BLaER1 treated with 17β-estradiol and CSF1 and Interleukin-3, amounts not matched to agents 10 nM and 100 nM (cell line): ENCODE data around the gene COTL1.

ENCODE experiments used
- H3K27ac ChIP-seq, 11 experiments: shearing (Covaris generic); formaldehyde crosslinking; 2 replicates each; pipeline ENCODE4 v1.8.1; 2022
- H3K27me3 ChIP-seq, 11 experiments: shearing (Covaris generic); formaldehyde crosslinking; 2 replicates each; pipeline ENCODE4 v1.8.1; 2022
- H3K36me3 ChIP-seq, 11 experiments: shearing (Covaris generic); formaldehyde crosslinking; 2 replicates each; pipeline ENCODE4 v1.8.1; 2022
- H3K4me1 ChIP-seq, 10 experiments: shearing (Covaris generic); formaldehyde crosslinking; 2 replicates each; pipeline ENCODE4 v1.8.1; 2022
- H3K4me2 ChIP-seq, 11 experiments: shearing (Covaris generic); formaldehyde crosslinking; 2 replicates each; pipeline ENCODE4 v1.8.1; 2022
- H3K4me3 ChIP-seq, 10 experiments: shearing (Covaris generic); formaldehyde crosslinking; 2 replicates each; pipeline ENCODE4 v1.8.1; 2022
- H3K9ac ChIP-seq, 11 experiments: shearing (Covaris generic); formaldehyde crosslinking; 2 replicates each; pipeline ENCODE4 v1.8.1; 2022
- H3K9me3 ChIP-seq, 11 experiments: shearing (Covaris generic); formaldehyde crosslinking; replicated peaks in 1 of 11; 2 replicates each; pipeline ENCODE4 v1.8.1; 2022
- H4K20me1 ChIP-seq, 11 experiments: shearing (Covaris generic); formaldehyde crosslinking; 2 replicates each; pipeline ENCODE4 v1.8.1; 2022
- Cebpa-rat ChIP-seq, 11 experiments: shearing (Covaris generic); IDR thresholded peaks; 2 replicates each; pipeline ENCODE4 v1.8.1; 2022

COTL1 gene

DNA sequence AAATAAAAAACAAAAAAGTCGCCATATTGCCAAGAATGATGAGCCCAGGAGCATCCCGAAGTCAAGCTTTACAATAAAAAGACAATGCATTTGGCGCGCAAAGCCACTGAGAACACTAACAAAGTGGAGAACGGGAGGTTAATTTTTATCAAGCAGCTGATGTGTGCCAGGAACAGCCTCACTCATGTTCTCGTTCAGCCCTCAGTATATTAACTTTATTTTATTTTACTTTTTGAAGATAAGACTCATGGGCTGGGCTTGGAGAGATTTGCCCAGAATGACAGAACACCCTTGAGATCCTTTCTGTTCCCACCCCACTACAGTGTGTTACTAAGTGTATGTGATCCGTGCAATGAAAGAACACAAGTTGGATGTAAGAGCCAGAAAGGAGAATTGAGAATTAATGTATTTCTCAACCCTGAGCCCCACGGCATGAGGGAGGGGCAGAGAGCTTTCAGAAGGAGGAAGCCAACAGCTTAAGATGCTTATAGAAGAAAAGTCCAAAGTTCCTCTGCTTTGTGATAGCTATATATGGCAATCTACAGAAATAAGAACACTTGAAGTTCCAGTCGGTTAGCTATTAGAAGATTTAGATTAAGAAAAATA is 48.4 kb downstream of the COTL1 start:
- peak overlapping the region in 10 of 11 experiments; percentile 60 to 93 (median 78); a peak in 19 of 22 replicates for H3K4me2 ChIP-seq
- TF ChIP-seq Cebpa-rat (IDR thresholded peaks at IDR 0.05) = peak in 6 of 11 experiments; percentile 16 to 72 (median 48); a peak in 8 of 22 replicates
- H3K27ac ChIP-seq = peak overlapping the region in 9 of 11 experiments; percentile 53 to 90 (median 79); a peak in 16 of 22 replicates
- H3K4me3 ChIP-seq = peak overlapping the region in 4 of 10 experiments; percentile 21 to 46 (median 38); a peak in 7 of 20 replicates
- H3K36me3 ChIP-seq = peaks cover 26 to 89% (median 86%) of the 10 kb centered on the region in 11 experiments
- no peaks in the 10 kb centered on the region for H3K27me3 ChIP-seq
- peaks cover 40 to 98% (median 69%) of the 10 kb centered on the region in 10 experiments for H3K4me1 ChIP-seq
- peaks cover 0 to 75% (median 36%) of the 10 kb centered on the region in 11 experiments; a peak in 17 of 22 replicates for H4K20me1 ChIP-seq
- peaks cover 5 to 45% (median 27%) of the 10 kb centered on the region in 11 experiments; a peak in 20 of 22 replicates for H3K9me3 ChIP-seq
- H3K9ac ChIP-seq = peak overlapping the region in 7 of 11 experiments; percentile 13 to 73 (median 60); a peak in 11 of 22 replicates

GRCh38 chr16:84568066-84568465 is 49.8 kb downstream of the COTL1 start:
- Histone ChIP-seq H3K4me2 (peak overlapping the region; percentile 60 to 93 (median 76)), H3K27me3 (no peaks in the 10 kb centered on the region), H4K20me1 (peaks cover 0 to 65% (median 22%) of the 10 kb centered on the region in 11 experiments; a peak in 15 of 22 replicates), H3K27ac (peak overlapping the region; percentile 12 to 90 (median 71); a peak in 18 of 22 replicates), H3K36me3 (peaks cover 26 to 89% (median 86%) of the 10 kb centered on the region in 11 experiments), H3K4me3 (peak overlapping the region in 5 of 10 experiments; percentile 18 to 46 (median 38); a peak in 8 of 20 replicates), H3K9me3 (peaks cover 5 to 42% (median 27%) of the 10 kb centered on the region in 11 experiments; a peak in 20 of 22 replicates), H3K9ac (peak overlapping the region in 8 of 11 experiments; percentile 3 to 73 (median 43); a peak in 11 of 22 replicates), H3K4me1 (peaks cover 40 to 100% (median 74%) of the 10 kb centered on the region in 10 experiments)
- TF ChIP-seq Cebpa-rat (IDR thresholded peaks at IDR 0.05) = no peak

GRCh38 chr16:84567286-84567962 is 50.5 kb downstream of the COTL1 start:
- Histone ChIP-seq H3K4me2 (peak overlapping the region; percentile 60 to 93 (median 76); a peak in 19 of 22 replicates), H4K20me1 (peaks cover 0 to 64% (median 17%) of the 10 kb centered on the region in 11 experiments; a peak in 15 of 22 replicates), H3K27ac (peak overlapping the region in 10 of 11 experiments; percentile 23 to 90 (median 75); a peak in 16 of 22 replicates), H3K9me3 (peaks cover 5 to 35% (median 25%) of the 10 kb centered on the region in 11 experiments; a peak in 20 of 22 replicates), H3K9ac (peak overlapping the region in 3 of 11 experiments; percentile 62 to 73 (median 72); a peak in 4 of 22 replicates), H3K4me3 (peak overlapping the region in 4 of 10 experiments; percentile 18 to 46 (median 38); a peak in 2 of 20 replicates), H3K4me1 (peaks cover 40 to 100% (median 80%) of the 10 kb centered on the region in 10 experiments), H3K36me3 (peaks cover 26 to 83% (median 80%) of the 10 kb centered on the region in 11 experiments), H3K27me3 (no peaks in the 10 kb centered on the region)
- no peak for TF ChIP-seq Cebpa-rat (IDR thresholded peaks at IDR 0.05)

DNA sequence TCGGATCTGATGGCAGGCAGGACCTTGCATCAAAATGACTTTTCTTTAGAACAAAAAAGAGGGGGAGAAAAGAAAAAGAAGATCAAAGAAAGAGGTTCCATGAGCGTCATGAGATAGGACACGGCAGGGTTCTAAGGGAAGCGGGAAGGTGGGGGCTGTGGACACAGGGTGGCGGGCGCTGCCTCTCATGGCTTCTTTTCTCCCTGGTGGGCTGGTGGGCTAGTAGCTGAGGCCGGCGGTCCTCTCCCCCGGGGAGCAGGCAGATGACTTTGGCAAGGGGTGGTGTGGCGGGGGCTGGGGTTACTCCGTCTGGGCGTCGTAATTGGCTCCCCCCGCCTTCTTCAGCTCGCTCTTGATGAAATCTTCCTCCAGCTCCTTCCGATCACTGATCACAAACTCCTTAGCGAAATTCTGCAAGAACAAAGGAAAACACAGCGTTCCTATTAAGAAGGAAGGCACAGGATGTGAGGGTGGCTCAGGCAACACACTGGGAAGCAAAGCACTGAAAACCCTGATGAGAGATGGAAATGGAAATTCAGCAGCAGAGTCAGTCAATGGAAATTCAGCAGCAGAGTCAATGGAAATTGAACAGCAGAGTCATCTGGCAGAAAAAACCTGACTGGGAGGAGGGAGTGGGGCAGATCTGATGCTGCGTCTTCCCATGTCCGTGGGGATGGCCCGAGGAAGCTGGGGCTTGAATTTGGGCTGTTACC is 51.2 kb downstream of the COTL1 start:
- no peak for TF ChIP-seq Cebpa-rat (IDR thresholded peaks at IDR 0.05)
- peaks cover 0 to 64% (median 15%) of the 10 kb centered on the region in 11 experiments; a peak in 14 of 22 replicates for H4K20me1 ChIP-seq
- no peaks in the 10 kb centered on the region for H3K27me3 ChIP-seq
- H3K27ac ChIP-seq = peak overlapping the region in 4 of 11 experiments; percentile 81 to 90 (median 84); a peak in 6 of 22 replicates
- H3K4me1 ChIP-seq = peaks cover 45 to 100% (median 86%) of the 10 kb centered on the region in 10 experiments
- H3K9me3 ChIP-seq = peaks cover 5 to 28% (median 20%) of the 10 kb centered on the region in 11 experiments; a peak in 20 of 22 replicates
- peak overlapping the region in 8 of 11 experiments; percentile 74 to 93 (median 84); a peak in 9 of 22 replicates for H3K4me2 ChIP-seq
- peaks cover 26 to 81% (median 75%) of the 10 kb centered on the region in 11 experiments for H3K36me3 ChIP-seq
- no peak overlapping the region for H3K4me3 ChIP-seq
- H3K9ac ChIP-seq = peak overlapping the region in 2 of 11 experiments; percentile 18 to 19; a peak in 1 of 22 replicates

GRCh38 chr16:84565669-84566495 is 52.0 kb downstream of the COTL1 start:
- Histone ChIP-seq H3K27me3 (no peaks in the 10 kb centered on the region), H3K27ac (peak overlapping the region in 3 of 11 experiments; percentile 57 to 90 (median 87); a peak in 4 of 22 replicates), H4K20me1 (peaks cover 0 to 58% (median 13%) of the 10 kb centered on the region in 11 experiments; a peak in 14 of 22 replicates), H3K4me1 (peaks cover 46 to 100% (median 89%) of the 10 kb centered on the region in 10 experiments), H3K4me3 (no peak overlapping the region), H3K9ac (peak overlapping the region in 1 of 11 experiments; percentile 18; a peak in 3 of 22 replicates), H3K36me3 (peaks cover 18 to 80% (median 72%) of the 10 kb centered on the region in 11 experiments), H3K9me3 (peaks cover 4 to 20% (median 12%) of the 10 kb centered on the region in 11 experiments; a peak in 20 of 22 replicates), H3K4me2 (peak overlapping the region in 3 of 11 experiments; percentile 88 to 93 (median 89); a peak in 6 of 22 replicates)
- TF ChIP-seq Cebpa-rat (IDR thresholded peaks at IDR 0.05) = no peak

DNA sequence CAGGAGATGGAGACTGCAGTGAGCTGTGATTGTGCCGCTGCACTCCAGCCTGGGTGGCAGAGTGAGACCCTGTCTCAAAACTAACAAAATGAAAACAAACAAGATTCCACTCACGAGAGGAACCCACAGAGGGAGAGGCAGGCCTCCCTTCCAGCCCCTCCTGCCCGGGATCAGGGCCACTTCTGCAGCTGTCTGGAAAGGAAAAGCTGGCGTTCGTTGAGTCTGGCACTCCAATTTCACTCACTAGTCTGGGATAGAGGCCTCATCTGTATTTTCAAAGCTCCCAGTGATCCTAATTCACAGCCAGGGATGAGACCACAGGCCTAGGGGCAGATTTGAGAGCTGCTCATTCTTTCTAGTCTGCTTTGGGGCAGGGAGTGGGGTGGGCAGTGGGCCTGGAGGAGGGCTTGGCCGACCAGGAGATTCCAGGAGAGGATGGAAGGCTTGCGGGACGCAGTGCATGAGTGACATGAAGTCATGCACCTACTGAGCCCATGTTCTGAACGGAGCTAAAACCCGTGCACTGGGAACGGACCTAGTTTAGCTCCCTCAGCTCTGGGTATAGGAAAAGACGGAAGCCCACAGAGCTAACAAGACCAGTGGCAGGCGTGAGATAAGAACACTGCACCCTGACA is 54.0 kb downstream of the COTL1 start:
- Histone ChIP-seq H3K27ac (peak overlapping the region in 8 of 11 experiments; percentile 66 to 85 (median 72); a peak in 12 of 22 replicates), H3K9ac (peak overlapping the region in 7 of 11 experiments; percentile 13 to 69 (median 46); a peak in 8 of 22 replicates)

More for the DNA sequence above, 54.0 kb downstream of the COTL1 start:
- H3K4me3 ChIP-seq = no peak overlapping the region
- H4K20me1 ChIP-seq = peaks cover 0 to 54% (median 13%) of the 10 kb centered on the region in 11 experiments; a peak in 13 of 22 replicates
- peak overlapping the region in 10 of 11 experiments; percentile 60 to 93 (median 82); a peak in 18 of 22 replicates for H3K4me2 ChIP-seq
- no peak for TF ChIP-seq Cebpa-rat (IDR thresholded peaks at IDR 0.05)
- no peaks in the 10 kb centered on the region for H3K27me3 ChIP-seq
- H3K4me1 ChIP-seq = peaks cover 35 to 91% (median 72%) of the 10 kb centered on the region in 10 experiments
- H3K36me3 ChIP-seq = peaks cover 13 to 73% (median 61%) of the 10 kb centered on the region in 11 experiments; a peak in 21 of 22 replicates
- peaks cover 0 to 10% (median 0%) of the 10 kb centered on the region in 11 experiments; a peak in 2 of 22 replicates for H3K9me3 ChIP-seq
